ENCODE results near the gene UCKL1.
"Not testable (repeated sequence)": the region's sequence is repeated elsewhere in the genome, so short reads cannot be mapped to it uniquely, and the experiment has no call there.

Gene UCKL1

GRCh38 chr20:63942969-63943807 lies 13.0 kb downstream of the UCKL1 start:
- DNase-seq, result no peak

DNA sequence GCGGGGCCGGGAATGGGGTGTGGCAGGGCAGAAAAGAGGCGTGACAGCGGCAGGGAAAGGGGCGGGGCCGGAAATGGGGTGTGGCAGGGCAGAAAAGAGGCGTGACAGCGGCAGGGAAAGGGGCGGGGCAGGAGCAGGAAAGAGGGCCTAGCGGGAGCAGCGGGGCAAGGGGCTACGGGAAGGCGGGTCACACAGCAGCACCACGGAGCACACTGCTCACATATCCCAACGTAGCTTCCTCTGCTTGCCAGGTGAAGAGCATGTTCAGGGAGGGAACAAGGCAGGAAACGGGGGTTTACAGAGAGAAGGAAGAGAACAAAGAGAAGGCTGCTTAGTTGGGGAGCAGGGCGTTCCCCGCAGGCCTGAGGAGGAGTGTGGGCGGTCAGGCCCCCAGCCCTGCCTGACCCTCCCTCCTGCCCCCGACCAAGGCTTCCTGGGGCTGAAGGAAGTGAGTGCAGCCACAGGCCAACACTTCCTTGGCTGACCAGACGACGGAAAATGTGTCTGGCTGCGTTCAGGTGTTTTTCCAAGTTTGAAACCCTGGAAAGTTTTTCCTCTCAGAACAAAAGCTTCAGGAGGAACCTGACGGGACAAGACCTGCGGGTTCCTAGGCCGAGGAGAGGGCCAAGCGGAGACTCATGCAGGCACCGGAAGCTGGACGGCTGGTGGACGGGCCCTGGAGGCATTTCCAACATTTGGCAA lies 13.8 kb downstream of the UCKL1 start:
- no peak for DNase-seq

- peak; percentile 82 for DNase-seq
Observed at GRCh38 chr20:63941282-63942081, 14.7 kb downstream of the UCKL1 start.

DNA sequence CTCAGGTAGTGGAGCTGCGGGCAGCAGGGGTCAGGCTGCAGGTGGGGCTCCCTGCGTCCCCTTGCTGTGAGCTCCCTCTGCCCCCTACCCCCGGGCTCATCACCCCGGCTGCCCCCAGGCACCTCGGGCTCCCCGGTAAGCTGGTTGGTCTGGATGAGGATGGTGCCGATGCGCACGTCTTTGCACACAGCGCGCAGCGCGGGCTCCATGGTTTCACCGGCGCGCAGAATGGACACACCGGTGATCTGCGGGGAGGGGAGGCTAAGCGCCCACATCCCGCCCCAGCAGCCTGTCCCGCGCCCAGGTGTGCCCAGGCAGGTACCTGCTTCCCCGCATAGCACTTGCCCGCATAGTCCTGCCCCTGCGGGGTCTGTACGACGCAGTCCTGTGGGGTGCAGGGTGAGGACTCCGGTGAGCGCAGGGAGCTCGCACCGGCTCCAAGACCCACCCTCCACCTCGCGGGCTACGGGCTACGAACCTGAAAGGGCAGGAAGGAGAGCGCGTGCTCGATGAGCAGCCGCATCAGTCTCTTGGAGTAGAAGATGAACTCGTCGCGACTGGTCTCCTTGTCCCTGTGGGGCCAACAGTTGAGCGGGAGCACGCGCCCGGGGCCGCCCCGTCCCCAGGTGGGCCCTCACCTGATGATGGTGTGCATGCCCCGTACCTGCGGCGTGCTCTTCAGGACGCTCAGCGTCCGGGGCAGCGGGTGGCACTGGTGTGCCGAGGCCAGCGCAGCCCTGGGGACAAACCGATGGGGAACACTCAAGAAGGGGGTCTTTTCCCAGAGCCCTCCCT lies 15.5 kb downstream of the UCKL1 start:
- no peak for DNase-seq

- no peak for DNase-seq
Observed at GRCh38 chr20:63940071-63940471, 16.1 kb downstream of the UCKL1 start.

- no peak for DNase-seq
Observed at GRCh38 chr20:63939061-63939935, 16.9 kb downstream of the UCKL1 start.

GRCh38 chr20:63937596-63937995 lies 18.6 kb downstream of the UCKL1 start:
- no peak for DNase-seq

DNA sequence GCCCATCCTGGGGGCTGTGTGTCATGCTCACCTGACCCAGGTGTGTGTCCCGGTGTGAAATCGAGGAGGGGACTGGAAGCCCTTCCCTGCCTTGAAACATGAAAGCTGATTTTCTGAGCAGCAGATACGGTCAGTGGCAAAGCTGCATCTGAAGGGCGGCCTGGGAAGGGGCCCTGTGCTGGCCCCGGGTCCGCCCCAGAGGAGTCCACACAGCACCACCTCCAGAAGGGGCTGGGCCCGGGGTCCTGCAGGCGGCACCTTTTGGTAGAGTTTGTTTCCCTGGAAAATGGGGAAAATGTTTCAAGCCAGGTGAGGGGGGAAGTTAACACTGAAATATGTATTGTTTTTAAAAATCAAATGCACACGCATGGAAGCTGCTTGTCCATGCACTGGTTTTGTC lies 20.8 kb downstream of the UCKL1 start:
- no peak for DNase-seq

GRCh38 chr20:63934271-63935068 lies 21.7 kb downstream of the UCKL1 start:
- DNase-seq, result no peak

DNA sequence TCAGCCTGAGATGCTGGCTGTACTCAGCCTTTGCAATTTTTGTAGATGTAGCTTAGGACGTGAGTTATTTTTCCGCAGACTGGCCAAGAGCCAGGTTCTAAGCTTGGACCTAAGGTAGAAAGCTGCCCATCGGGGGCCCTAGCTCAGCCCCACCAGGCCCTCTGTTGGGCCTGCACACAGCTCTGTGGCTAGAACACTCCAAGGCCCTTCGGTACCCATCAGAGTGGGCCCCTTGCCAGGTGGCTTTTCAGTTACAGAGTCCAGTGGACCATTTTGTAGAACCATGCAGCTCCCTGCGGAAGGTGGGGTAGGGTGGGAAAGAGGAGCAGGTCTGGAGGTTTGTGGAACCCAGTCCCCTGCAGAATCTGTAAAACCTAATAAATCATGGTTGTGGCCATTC lies 22.6 kb downstream of the UCKL1 start:
- no peak for DNase-seq

- no peak for DNase-seq
Observed at GRCh38 chr20:63932606-63933160, 23.5 kb downstream of the UCKL1 start.

- no peak for DNase-seq
Observed at GRCh38 chr20:63931735-63932134, 24.5 kb downstream of the UCKL1 start.

- no peak for DNase-seq
Observed at GRCh38 chr20:63930971-63931553, 25.2 kb downstream of the UCKL1 start.

GRCh38 chr20:63929473-63929883 lies 26.7 kb downstream of the UCKL1 start:
- not testable (repeated sequence) for DNase-seq

DNA sequence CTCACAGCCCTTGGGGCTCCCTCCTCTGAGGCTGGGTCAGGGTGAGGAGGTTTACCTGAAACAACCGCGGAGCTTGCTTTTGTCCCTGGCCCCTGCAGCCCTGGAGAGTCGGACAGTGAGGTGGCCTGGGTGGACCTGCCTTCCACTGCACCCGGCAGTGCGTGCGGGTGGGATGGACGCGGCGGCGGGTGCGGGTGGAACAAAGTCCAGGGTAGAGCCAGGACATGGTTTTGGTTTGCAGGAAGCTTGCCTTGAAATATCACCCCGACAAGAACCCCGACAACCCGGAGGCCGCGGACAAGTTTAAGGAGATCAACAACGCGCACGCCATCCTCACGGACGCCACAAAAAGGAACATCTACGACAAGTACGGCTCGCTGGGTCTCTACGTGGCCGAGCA lies 27.1 kb downstream of the UCKL1 start:
- no peak for DNase-seq

DNA sequence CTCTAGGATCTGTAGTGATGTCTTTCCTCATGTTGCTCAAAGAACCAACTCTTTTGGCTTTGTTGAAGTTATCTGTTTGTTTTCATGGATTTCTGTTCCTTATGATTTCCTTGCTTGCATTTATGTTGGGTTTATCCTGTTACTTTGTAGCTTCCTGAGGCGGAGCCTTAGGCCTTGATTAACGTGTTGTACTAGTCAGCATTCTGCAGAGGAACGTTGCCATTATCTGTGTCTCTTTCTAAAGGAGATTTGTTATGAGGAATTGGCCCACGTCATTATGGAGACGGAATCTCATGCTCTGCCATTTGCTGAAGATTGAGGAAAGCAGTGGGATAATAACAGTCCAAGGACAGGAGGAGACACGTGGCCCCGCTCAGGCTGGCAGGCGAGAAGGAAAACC lies 29.9 kb downstream of the UCKL1 start:
- DNase-seq, result no peak

DNA sequence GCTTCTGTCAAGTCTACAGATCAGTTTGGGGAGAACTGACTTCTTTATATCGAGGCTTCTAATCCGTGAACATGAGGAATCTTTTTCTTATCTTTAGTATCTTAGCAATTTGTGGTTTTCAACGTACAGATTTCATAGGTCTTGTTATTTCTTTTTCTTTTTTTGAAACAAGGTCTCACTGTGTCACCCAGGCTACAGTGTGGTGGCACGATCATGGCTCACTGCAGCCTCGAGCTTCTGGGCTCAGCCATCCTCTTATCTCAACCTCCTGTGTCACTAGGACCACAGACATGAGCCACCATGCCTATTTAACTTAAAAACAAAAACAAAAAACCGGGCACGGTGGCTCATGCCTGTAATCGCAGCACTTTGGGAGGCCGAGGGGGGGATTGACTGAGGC lies 32.0 kb downstream of the UCKL1 start:
- no peak for DNase-seq

GRCh38 chr20:63923651-63924050 lies 32.6 kb downstream of the UCKL1 start:
- no peak for DNase-seq

- DNase-seq, result no peak
Observed at GRCh38 chr20:63920226-63920625, 36.0 kb downstream of the UCKL1 start.

DNA sequence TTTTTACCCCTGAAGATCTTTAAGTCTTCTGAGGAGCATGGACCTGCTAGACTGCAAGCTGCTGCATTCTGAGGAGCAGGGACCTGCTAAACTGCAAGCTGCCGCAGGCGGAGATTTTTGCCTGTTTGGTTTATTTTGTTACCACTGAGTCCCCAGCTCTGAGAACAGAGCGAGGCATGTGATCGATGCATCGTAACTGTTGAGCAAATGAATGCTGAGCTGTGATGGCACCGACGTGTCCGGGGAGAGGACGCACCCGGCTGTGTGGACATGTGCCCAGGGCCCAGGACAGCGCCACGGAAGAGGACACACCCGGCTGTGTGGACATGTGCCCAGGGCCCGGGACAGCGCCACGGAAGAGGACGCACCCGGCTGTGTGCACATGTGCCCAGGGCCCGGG lies 37.1 kb downstream of the UCKL1 start:
- DNase-seq, result no peak
